T-helper 22 cell (primary cell): ENCODE measurements around the gene TCOF1.

Experiments
- DNase-seq: peaks from one replicate; pipeline ENCODE4 v3.0.0-alpha.2; 2020; ENCODE audit warnings: low read depth

TCOF1 gene

GRCh38 chr5:150323092-150323491 lies 34.4 kb upstream of the TCOF1 start:
- no peak for DNase-seq

- DNase-seq = no peak
Observed at GRCh38 chr5:150323819-150324218, 33.7 kb upstream of the TCOF1 start.

GRCh38 chr5:150325426-150325825 lies 32.1 kb upstream of the TCOF1 start:
- DNase-seq = no peak

- no peak for DNase-seq
Observed at GRCh38 chr5:150326707-150327106, 30.8 kb upstream of the TCOF1 start.

- DNase-seq = no peak
Observed at GRCh38 chr5:150327139-150327538, 30.4 kb upstream of the TCOF1 start.

GRCh38 chr5:150328515-150328914 lies 29.0 kb upstream of the TCOF1 start:
- DNase-seq = no peak

- DNase-seq = no peak
Observed at GRCh38 chr5:150329038-150329437, 28.5 kb upstream of the TCOF1 start.

- no peak for DNase-seq
Observed at GRCh38 chr5:150329881-150330876, 27.3 kb upstream of the TCOF1 start.

- DNase-seq = no peak
Observed at GRCh38 chr5:150333400-150333799, 24.1 kb upstream of the TCOF1 start.

- DNase-seq = no peak
Observed at GRCh38 chr5:150335778-150336177, 21.7 kb upstream of the TCOF1 start.

- no peak for DNase-seq
Observed at GRCh38 chr5:150338546-150338945, 19.0 kb upstream of the TCOF1 start.

GRCh38 chr5:150339165-150339564 lies 18.3 kb upstream of the TCOF1 start:
- DNase-seq = no peak

- DNase-seq = no peak
Observed at GRCh38 chr5:150339841-150340240, 17.7 kb upstream of the TCOF1 start.

- DNase-seq = no peak
Observed at GRCh38 chr5:150340614-150341255, 16.8 kb upstream of the TCOF1 start.

- DNase-seq = no peak
Observed at GRCh38 chr5:150341331-150341730, 16.2 kb upstream of the TCOF1 start.

GRCh38 chr5:150341989-150342388 lies 15.5 kb upstream of the TCOF1 start:
- no peak for DNase-seq

- no peak for DNase-seq
Observed at GRCh38 chr5:150342583-150342982, 14.9 kb upstream of the TCOF1 start.

- DNase-seq = no peak
Observed at GRCh38 chr5:150343994-150344631, 13.4 kb upstream of the TCOF1 start.

GRCh38 chr5:150345716-150346115 lies 11.8 kb upstream of the TCOF1 start:
- no peak for DNase-seq

- DNase-seq = no peak
Observed at GRCh38 chr5:150346592-150346991, 10.9 kb upstream of the TCOF1 start.

- no peak for DNase-seq
Observed at GRCh38 chr5:150347003-150347402, 10.5 kb upstream of the TCOF1 start.

GRCh38 chr5:150347451-150347850 lies 10.0 kb upstream of the TCOF1 start:
- DNase-seq = no peak
